GM21529 (cell line): ENCODE data around the gene TMEM163.
A peak's percentile ranks its signal among the peaks of the same experiment; 100 is the strongest.
"Not testable (repeated sequence)": the region's sequence is repeated elsewhere in the genome, so short reads cannot be mapped to it uniquely, and the experiment has no call there.

ENCODE experiments used
- ATAC-seq: cut with Tn5 transposase; IDR thresholded peaks from one replicate; pipeline ENCODE4 v1.9.1; 2021; ENCODE audit not compliant: unreplicated experiment

TMEM163 gene

GRCh38 chr2:134724341-134724740 lies 5.5 kb upstream of the TMEM163 start:
- no peak for ATAC-seq

- ATAC-seq = not testable (repeated sequence)
Measured at GRCh38 chr2:134723742-134724141, 4.9 kb upstream of the TMEM163 start.

- no peak for ATAC-seq
Measured at GRCh38 chr2:134722728-134723127, 3.9 kb upstream of the TMEM163 start.

GRCh38 chr2:134721596-134721995 lies 2.8 kb upstream of the TMEM163 start:
- no peak for ATAC-seq

- ATAC-seq = peak; percentile 50
Measured at GRCh38 chr2:134718023-134718816, 580 bp downstream of the TMEM163 start.

GRCh38 chr2:134717286-134718022 lies 1.3 kb downstream of the TMEM163 start:
- ATAC-seq = no peak

GRCh38 chr2:134716721-134717243 lies 2.0 kb downstream of the TMEM163 start:
- ATAC-seq = no peak

- no peak for ATAC-seq
Measured at GRCh38 chr2:134715932-134716643, 2.7 kb downstream of the TMEM163 start.

- ATAC-seq = no peak
Measured at GRCh38 chr2:134714228-134714627, 4.6 kb downstream of the TMEM163 start.

GRCh38 chr2:134713606-134714005 lies 5.2 kb downstream of the TMEM163 start:
- ATAC-seq = no peak

- no peak for ATAC-seq
Measured at GRCh38 chr2:134713176-134713575, 5.6 kb downstream of the TMEM163 start.

- ATAC-seq = no peak
Measured at GRCh38 chr2:134712736-134713135, 6.1 kb downstream of the TMEM163 start.

- no peak for ATAC-seq
Measured at GRCh38 chr2:134712299-134712698, 6.5 kb downstream of the TMEM163 start.

GRCh38 chr2:134711692-134712091 lies 7.1 kb downstream of the TMEM163 start:
- ATAC-seq = no peak

- ATAC-seq = no peak
Measured at GRCh38 chr2:134707330-134707676, 11.5 kb downstream of the TMEM163 start.

GRCh38 chr2:134706587-134707329 lies 12.0 kb downstream of the TMEM163 start:
- no peak for ATAC-seq

- ATAC-seq = no peak
Measured at GRCh38 chr2:134705861-134706586, 12.8 kb downstream of the TMEM163 start.

GRCh38 chr2:134704173-134704572 lies 14.6 kb downstream of the TMEM163 start:
- ATAC-seq = no peak

GRCh38 chr2:134703426-134703825 lies 15.4 kb downstream of the TMEM163 start:
- ATAC-seq = no peak

- no peak for ATAC-seq
Measured at GRCh38 chr2:134700730-134701129, 18.1 kb downstream of the TMEM163 start.
